GM23338 (cell line): ENCODE measurements around the gene SH2D3C.

Source experiments
- EZH2 ChIP-seq: fragments of 200-600 bp; sonication (generic); IDR thresholded peaks from one replicate; pipeline ENCODE4 v1.8.0; 2017; ENCODE audit warnings: antibody characterized with exemption, mild to moderate bottlenecking, low read depth; ENCODE audit not compliant: unreplicated experiment
- EZH2phosphoT487 ChIP-seq: fragments of 200-600 bp; sonication (generic); IDR thresholded peaks from one replicate; pipeline ENCODE4 v1.8.1; 2018; ENCODE audit warnings: antibody characterized with exemption; ENCODE audit not compliant: unreplicated experiment
- JUNB ChIP-seq: IDR thresholded peaks from one replicate; pipeline ENCODE4 v1.6.1; 2016; ENCODE audit warnings: antibody characterized with exemption; ENCODE audit not compliant: unreplicated experiment
- NANOG ChIP-seq: IDR thresholded peaks from 2 replicates; pipeline ENCODE4 v1.6.1; 2016; ENCODE audit warnings: antibody characterized with exemption, borderline replicate concordance
- POLR2AphosphoS5 ChIP-seq: IDR thresholded peaks from 2 replicates; pipeline ENCODE4 v1.6.1; 2016; ENCODE audit warnings: antibody characterized with exemption, low read depth
- STAT1 ChIP-seq: IDR thresholded peaks from one replicate; pipeline ENCODE4 v1.6.1; 2016; ENCODE audit warnings: antibody characterized with exemption; ENCODE audit not compliant: unreplicated experiment
- ZNF114 ChIP-seq: fragments of 250-450 bp; sonication (Bioruptor Pico); IDR thresholded peaks from 2 replicates; pipeline ENCODE4 v1.5.0; 2020; ENCODE audit warnings: mild to moderate bottlenecking, moderate library complexity
- TF ChIP-seq, protein P1 (sequence below), 2 experiments: fragments of 200-600 bp in 1 of 2; sonication (generic) in 1 of 2; conservative IDR thresholded peaks; 2 replicates each; pipeline versions ENCODE4 v1.5.1 to v1.6.1; 2016 to 2017; ENCODE audit warnings: antibody characterized with exemption in 2 of 2, low read depth in 2 of 2, mild to moderate bottlenecking in 2 of 2, moderate library complexity in 1 of 2
- TF ChIP-seq, protein P2 (sequence below): IDR thresholded peaks from one replicate; pipeline ENCODE4 v1.6.1; 2018; ENCODE audit warnings: antibody characterized with exemption; ENCODE audit not compliant: unreplicated experiment

DNA sequence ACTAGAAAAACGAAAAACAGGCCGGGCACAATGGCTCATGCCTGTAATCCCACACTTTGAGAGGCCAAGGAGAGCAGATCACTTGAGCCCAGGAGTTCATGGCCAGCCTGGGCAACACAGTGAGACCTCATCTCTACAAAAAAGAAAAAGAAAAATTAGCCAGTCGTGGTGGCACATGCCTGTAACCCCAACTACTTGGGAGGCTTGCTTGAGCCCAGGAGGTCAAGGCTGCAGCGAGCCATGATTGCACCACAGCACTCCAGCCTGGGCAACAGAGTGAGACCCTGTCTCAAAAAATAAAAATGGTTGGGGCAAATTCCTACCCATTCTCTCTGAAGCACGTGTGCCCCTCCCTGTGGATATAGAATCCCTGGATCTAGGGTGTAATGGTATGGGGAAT lies 80.1 kb downstream of the SH2D3C start:
- TF ChIP-seq, protein P1, sequence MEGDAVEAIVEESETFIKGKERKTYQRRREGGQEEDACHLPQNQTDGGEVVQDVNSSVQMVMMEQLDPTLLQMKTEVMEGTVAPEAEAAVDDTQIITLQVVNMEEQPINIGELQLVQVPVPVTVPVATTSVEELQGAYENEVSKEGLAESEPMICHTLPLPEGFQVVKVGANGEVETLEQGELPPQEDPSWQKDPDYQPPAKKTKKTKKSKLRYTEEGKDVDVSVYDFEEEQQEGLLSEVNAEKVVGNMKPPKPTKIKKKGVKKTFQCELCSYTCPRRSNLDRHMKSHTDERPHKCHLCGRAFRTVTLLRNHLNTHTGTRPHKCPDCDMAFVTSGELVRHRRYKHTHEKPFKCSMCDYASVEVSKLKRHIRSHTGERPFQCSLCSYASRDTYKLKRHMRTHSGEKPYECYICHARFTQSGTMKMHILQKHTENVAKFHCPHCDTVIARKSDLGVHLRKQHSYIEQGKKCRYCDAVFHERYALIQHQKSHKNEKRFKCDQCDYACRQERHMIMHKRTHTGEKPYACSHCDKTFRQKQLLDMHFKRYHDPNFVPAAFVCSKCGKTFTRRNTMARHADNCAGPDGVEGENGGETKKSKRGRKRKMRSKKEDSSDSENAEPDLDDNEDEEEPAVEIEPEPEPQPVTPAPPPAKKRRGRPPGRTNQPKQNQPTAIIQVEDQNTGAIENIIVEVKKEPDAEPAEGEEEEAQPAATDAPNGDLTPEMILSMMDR (conservative IDR thresholded peaks at IDR 0.05; ENCODE audit: low read depth in 2 of 2), result no peak
- TF ChIP-seq ZNF114 (CRISPR knock-in tag) (no peak), EZH2 (no peak), POLR2AphosphoS5 (no peak), EZH2phosphoT487 (no peak), NANOG (no peak), JUNB (no peak), STAT1 (no peak)
- TF ChIP-seq, protein P2, sequence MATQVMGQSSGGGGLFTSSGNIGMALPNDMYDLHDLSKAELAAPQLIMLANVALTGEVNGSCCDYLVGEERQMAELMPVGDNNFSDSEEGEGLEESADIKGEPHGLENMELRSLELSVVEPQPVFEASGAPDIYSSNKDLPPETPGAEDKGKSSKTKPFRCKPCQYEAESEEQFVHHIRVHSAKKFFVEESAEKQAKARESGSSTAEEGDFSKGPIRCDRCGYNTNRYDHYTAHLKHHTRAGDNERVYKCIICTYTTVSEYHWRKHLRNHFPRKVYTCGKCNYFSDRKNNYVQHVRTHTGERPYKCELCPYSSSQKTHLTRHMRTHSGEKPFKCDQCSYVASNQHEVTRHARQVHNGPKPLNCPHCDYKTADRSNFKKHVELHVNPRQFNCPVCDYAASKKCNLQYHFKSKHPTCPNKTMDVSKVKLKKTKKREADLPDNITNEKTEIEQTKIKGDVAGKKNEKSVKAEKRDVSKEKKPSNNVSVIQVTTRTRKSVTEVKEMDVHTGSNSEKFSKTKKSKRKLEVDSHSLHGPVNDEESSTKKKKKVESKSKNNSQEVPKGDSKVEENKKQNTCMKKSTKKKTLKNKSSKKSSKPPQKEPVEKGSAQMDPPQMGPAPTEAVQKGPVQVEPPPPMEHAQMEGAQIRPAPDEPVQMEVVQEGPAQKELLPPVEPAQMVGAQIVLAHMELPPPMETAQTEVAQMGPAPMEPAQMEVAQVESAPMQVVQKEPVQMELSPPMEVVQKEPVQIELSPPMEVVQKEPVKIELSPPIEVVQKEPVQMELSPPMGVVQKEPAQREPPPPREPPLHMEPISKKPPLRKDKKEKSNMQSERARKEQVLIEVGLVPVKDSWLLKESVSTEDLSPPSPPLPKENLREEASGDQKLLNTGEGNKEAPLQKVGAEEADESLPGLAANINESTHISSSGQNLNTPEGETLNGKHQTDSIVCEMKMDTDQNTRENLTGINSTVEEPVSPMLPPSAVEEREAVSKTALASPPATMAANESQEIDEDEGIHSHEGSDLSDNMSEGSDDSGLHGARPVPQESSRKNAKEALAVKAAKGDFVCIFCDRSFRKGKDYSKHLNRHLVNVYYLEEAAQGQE, result no peak
